GM19468 (cell line): Measurements from ENCODE around the gene KLF5.

ENCODE experiments used
- ATAC-seq: cut with Tn5 transposase; IDR thresholded peaks from one replicate; pipeline ENCODE4 v1.9.1; 2021; ENCODE audit warnings: mild to moderate bottlenecking, moderate library complexity, moderate number of reproducible peaks; ENCODE audit not compliant: unreplicated experiment; ENCODE audit errors: extremely low read depth

Gene KLF5

DNA sequence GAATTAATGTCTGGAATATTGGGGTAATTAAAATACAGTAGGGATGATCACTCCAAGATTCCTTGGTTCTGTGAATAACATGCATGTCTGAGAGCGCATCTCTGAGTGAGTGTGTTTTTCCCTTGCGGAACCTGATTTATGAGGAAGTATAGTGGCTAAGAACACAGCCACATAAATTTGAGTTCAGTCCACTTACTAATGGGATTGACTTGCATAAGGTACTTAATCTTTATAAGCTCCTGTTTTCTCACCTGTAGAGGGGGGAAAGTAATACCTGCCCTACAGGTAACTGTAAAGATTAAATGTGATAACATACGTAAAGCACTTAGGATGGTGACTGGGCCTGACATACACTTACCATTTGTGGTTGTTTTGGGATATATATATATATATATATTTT lies 60.8 kb downstream of the KLF5 start:
- no peak for ATAC-seq
